Raji (cell line): ENCODE results near the gene B4GALT1.

ENCODE experiments used
- POLR2A ChIP-seq: IDR thresholded peaks from 2 replicates; pipeline ENCODE4 v1.6.1; 2011; ENCODE audit warnings: low read depth, low read length, control low read depth; ENCODE audit not compliant: insufficient read depth

Gene B4GALT1

DNA sequence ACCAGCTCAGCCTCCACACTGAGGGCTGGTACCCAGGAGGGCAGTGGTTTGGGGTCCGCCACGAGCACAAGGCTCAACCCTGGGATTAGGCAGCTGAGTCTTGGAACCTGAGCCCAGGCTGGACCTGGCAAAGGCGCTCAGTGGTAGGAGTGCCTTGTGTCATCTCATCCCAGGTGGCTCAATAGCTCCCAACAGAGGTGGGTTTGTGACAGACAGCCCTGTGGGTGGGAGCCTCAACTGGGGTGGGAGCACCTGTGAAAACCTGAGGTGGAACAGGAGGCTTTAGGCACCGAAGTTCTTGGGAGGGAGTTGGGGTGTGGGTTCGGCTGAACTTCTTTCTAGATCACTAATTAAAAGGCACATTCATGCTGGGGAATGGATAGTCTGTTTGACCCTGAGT is 55.5 kb downstream of the B4GALT1 start:
- TF ChIP-seq POLR2A = no peak

DNA sequence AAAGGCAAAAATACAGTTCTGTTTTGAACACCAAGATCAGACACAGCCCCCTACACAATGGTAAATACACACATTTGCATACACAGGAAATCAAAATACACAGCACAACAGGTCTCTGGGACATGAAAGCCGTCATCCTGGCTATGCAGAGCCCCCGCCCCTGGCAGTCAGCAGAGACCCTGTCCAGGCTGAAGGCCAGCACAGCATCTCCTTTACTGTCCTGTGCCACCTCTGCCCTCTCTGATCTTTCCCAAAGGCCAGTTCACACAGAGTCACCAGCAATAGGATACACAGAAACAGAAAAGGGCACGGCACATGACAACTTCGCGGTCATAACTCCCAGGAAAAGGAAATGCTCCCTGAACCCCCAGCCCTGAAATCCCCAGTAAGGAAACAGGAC is 56.5 kb downstream of the B4GALT1 start:
- TF ChIP-seq POLR2A = no peak

DNA sequence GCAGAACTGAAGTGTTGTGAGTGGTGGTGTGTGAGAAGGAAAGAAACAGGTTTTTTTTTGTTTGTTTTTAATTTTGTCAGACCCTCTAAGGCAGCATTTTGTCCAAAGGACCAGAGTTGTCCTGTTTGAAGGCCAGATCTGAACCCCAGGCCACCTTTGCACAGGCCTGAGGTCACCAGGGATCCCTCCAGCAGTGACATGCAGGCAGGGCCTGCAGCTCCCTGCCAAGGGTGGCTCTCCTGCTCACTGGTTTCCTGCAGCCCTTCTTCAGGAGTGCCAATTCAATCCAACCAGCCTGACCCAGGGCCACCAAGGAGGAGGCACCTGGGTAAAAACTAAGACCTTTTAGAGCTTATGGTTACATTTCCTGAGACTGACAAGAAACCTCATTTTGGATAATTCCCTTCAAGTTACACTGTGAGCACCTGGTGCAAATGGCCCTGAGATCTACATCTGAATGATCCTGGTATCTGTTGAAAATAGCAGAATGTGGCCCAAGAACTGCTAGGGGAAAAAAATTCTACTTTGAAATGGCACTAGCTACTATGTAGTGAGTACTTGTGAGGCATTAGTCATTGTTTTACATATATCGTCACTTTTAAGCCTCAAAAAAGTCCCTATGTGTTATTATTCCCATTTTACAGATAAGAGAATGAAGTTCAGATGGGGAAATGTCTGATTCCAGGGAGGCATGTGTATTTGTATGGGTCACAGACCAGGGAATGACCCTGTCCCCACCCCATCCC is 57.1 kb downstream of the B4GALT1 start:
- no peak for TF ChIP-seq POLR2A

- TF ChIP-seq POLR2A = no peak
Measured at GRCh38 chr9:33109097-33109496, 58.0 kb downstream of the B4GALT1 start.

- TF ChIP-seq POLR2A = no peak
Measured at GRCh38 chr9:33108472-33108871, 58.7 kb downstream of the B4GALT1 start.

GRCh38 chr9:33107762-33108161 is 59.4 kb downstream of the B4GALT1 start:
- TF ChIP-seq POLR2A = no peak

DNA sequence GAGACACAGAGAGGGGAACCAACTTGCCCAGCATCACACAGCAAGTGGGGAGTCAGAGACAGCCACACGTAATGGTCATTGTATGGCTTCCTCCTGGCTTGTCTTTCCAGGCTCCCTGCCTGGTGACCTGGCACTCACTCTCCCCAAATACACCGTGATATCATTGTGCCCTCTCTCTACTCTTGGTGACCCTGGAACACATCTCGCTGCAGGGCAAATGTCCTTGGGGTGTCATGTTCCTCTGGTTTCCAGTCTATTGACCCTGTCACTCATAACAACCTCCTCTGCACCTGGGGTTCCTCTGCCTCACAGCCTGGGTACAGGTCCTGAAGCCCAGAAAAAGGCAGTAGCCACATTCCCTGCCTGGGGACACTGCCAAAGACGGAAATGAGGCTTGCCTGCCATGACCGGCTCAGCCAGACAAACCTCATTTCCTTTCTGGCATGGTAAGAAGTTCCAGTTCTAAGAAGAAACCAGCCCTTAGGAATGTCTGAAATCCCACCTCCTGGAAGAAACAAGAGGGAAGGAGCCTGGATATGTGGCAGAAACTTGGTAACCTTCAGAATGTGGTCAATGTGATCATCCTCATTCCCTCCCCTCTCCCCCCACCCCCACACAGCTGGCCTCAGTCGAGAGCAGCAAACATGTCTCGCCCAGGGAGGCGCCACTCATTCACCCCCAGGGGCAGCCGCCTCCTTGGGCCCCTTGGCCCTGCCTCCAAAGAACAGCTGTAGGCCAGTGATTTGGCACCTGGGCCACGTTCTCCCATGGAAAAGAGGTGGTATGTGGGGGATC is 60.1 kb downstream of the B4GALT1 start:
- no peak for TF ChIP-seq POLR2A

- TF ChIP-seq POLR2A = no peak
Measured at GRCh38 chr9:33106372-33106771, 60.8 kb downstream of the B4GALT1 start.

DNA sequence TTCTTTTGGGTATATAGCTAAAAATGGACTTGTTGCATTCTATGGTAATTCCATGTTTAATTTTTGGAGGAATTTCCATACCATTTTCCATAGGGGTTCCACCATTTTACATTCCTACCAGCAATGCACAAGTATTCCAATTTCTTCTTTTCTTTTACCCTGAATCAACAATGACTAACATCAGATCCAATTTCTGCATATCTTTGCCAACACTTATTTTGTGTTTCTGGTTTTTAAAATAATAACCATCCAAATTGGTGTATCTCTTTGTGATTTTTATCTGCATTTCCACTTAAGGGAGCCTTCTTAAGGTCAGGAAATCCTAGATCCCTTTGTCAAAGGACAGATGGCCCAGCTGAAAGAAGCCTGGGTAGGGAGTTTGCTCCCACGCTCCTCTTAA is 61.2 kb downstream of the B4GALT1 start:
- no peak for TF ChIP-seq POLR2A

DNA sequence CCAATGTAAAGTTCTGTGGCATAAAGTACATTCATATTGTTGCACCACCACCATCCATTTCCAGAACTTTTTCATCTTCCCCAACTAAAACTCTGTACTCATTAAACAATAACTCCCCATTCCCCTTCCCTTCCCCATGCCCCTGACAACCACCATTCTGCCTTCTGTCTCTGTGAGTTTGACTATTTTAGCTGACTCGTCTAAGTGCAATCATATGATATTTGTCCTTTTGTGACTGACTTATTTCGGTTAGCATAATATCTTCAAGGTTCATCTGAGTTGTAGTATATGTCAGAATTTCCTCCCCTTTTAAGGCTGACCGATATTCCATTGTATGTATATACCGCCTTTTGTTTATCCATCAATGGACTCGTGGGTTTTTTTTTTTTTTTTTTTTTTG is 61.6 kb downstream of the B4GALT1 start:
- no peak for TF ChIP-seq POLR2A

GRCh38 chr9:33104401-33104800 is 62.7 kb downstream of the B4GALT1 start:
- no peak for TF ChIP-seq POLR2A

GRCh38 chr9:33103501-33104281 is 63.4 kb downstream of the B4GALT1 start:
- TF ChIP-seq POLR2A = no peak

DNA sequence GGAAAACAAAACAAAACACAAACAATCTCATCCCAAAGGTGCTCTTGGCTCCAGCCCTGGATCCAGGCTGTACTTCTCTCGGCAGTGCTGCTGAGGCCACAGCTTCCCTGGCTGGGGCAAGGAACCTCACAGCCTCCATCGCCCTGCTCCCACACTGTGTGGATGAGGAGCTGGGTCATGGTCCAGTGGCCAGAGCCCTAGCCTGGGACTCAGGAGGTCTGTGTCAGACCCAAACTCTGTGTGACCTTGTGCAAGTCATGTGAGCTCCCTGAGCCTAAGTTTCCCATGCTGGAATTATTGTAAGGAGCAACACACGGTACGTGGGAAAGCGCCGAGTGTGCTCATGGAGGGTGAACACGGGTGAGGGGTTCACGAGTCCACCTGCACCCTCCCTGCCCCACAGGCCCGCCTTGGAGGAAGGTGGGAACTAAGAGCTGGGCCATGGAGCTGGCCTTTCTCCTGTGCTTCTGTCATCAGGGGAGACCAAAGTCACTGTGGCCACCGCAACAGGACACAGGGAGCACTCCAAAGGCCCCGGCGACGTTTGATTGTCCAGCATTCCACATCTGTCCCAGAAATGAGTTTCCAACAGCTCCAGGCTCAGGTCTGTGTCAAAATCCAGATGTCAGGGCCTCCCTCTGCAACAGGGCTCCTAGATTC is 64.5 kb downstream of the B4GALT1 start:
- no peak for TF ChIP-seq POLR2A

DNA sequence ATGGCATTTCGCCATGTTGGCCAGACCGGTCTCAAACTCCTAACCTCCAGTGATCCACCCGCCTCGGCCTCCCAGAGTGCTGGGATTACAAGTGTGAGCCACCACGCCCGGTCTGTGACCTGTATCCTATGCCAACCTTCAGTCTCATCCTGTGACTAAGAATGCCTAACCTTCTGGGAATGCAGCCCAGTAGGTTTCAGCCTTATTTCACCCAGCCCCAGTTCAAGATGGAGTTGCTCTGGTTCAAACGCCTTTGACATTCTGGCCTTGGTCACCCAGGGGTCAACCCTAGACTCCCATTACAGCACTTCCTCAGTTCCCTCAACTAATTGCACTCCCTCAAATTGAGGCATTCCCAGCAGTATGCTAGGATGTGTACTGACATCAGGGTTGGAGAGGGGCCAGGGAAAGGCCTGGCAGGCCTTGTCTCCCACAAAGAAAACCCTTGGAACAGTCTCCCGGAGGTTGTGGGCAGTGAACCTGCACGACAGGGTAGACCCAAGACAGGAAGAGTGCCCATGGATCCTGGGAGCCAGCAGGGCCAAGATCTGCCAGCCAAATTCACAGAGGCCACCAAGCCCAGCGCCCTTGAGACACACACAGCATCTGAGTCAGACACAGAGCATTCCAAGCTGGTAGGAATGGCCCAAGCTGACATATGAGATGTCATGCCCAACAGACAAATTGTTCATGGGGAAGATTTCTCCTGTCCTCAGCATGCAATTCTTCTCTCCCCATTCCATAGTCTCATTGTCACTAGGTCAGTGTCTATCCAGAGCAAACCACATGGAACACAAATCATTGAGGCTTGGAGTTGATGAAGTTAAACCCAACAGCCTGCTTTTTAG is 65.8 kb downstream of the B4GALT1 start:
- TF ChIP-seq POLR2A = no peak
